Skin of body (tissue), 2 donors: Measurements from ENCODE around the gene IFI27L2. TPM values are rescaled to one million over a fixed set of nuclear protein-coding genes. Genes with fewer than 3 reads are reported as not detected.
A peak's percentile ranks its signal among the peaks of the same experiment; 100 is the strongest.

Experiments used
- DNase-seq: peaks from one replicate; lab custom pipeline; 2025; lab: John Stamatoyannopoulos, UW
- total RNA-seq: library from RNA; depleted of rRNA; stranded (reverse); fragments of >200 nt; gene quantifications from one replicate; pipeline ENCODE4 v1.2.3, GENCODE V29; 2014

Gene IFI27L2
- total RNA-seq, 1 donor from 2014 or later = 29.8 TPM

DNA sequence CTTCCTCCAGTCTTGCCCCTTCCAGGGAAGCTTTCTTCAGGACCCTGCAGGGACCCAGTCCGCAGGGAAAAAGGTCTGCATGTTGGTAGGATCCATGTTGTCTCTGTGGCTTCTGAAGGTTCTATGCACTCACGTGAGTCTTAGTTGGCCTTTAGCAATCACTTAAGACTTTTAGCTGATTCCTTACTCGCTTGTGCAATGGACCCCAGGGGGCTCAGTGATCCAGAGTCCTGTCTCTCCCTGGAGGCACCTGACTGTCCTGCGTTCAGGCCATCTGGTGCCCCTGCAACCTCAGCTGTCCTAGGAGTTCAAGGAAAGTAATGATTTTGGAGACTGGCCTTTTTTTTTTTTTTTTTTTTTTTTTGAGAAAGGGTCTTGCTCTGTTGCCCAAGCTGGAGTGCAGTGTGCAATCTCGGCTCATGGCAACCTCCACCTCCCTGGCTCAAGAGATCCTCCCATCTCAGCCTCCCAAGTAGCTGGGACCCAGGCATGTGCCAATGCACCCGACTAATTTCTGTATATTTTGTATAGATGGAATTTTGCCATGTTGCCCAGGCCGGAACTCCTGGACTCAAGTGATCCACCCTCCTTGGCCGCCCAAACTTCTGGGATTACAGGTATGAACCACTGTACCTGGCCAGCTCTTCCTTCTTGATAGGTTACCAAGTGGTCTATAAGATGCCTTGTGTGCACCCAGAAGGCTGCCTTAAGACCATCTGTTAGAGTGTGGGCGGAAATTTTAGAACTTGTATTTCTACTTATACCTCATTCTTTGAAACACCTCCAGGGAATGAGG, 4.6 kb downstream of the IFI27L2 start:
- no peak for DNase-seq

DNA sequence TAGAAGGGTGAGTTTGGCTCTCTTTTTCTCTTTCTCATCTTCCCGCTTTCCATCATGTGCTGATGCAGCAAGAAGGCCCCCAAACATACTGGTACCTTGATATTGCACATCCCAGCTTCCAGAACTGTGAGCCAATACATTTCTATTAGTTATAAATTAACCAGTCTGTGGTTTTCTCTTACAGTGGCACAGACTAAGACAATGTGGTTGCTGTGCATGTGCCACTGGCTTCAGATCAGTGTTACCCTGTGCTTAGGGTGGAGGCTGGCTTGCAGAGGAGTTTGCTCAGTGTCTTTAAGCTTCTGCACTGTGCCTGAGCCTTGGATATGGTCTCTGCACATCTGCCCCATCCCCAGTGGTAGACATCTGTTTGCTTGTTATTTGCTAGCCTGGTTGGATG, 5.5 kb downstream of the IFI27L2 start:
- DNase-seq = no peak

DNA sequence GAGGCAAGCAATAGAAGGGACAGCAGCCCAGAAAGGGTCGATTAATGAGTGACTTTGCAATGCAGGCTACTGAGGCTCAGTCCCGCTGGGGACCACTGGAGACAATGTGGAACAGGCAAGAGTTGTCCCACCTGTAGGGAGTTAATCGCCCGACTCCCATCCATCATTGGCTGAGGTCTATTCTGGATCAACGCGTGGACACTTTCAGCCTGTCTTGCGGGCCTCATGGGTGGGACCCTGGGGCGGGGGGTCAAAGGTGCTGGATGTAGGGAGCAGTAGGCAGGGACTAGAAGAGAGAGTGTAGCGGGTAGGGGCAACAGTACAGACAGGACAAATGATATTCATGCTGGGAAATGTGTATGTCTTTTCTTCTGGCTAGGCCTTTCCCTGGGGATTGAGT, 6.1 kb downstream of the IFI27L2 start:
- no peak for DNase-seq

DNA sequence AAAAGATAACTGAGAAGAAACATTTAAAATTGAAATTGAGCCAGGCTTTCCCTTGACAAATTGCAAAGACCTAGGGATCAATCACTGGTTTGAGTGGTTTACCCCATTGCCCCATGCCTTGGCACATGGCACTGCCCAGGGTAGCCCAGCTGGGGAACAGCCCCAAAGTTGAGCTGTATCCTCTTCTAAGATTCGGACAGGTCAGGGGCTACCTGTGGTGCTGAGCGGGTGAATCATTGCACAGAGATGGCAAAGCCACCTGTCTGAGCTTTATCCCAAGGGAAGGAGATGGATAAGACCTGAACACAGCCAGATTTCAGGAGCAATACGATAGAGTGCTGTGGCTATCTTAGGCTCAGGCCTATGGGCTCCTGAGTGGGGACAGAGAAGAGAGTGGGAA, 7.0 kb downstream of the IFI27L2 start:
- no peak for DNase-seq

DNA sequence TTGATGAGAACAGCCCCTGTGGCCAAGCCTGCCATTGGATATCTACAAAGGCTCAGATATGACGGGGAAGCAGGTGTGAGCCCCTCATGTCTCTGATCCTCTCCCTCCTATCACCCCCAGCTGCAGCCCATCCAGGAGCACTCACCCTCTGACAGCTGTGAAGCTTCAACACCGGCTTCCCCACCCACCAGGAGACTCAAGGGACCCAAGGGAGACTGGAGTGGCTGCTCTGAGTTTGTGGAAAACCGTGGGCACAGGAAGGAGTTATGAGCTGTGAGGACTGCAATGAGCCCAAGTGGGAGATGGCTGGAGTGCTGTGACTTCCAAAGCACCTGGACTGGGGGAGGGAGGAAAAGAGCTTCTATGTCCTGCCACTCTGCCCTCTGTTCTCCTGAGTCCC, 7.9 kb downstream of the IFI27L2 start:
- no peak for DNase-seq

DNA sequence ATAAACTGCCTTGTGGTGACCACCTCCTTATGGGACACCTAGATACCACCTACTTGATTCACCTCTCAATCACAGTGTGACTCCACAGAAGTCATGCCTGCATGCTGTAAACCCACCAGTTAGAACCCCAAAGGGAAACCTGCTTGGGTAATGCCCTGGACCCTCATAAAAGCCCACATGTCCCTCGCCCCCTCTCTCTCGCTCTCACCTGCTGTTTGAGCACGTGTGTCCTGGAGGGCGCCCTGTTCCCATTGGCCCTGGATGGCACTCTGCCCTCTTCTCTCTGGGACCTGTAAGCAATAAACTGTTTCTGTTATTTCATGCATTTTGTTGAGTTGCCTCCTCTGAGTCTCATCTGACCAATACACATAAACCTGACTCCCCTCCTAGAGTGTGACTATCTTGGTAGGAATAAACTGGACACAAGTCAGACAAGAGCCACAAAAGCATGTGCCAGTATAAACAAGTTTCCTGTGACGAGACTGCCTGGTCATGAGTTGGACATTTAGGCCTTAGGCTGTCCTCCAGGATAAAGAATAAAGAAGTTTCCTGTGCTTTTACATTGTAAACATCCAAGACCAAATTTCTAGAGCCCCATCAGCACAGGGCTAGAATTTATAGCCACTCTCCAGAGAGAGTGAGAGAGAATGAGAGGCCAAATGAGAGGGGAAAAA, 8.6 kb downstream of the IFI27L2 start:
- DNase-seq = no peak

DNA sequence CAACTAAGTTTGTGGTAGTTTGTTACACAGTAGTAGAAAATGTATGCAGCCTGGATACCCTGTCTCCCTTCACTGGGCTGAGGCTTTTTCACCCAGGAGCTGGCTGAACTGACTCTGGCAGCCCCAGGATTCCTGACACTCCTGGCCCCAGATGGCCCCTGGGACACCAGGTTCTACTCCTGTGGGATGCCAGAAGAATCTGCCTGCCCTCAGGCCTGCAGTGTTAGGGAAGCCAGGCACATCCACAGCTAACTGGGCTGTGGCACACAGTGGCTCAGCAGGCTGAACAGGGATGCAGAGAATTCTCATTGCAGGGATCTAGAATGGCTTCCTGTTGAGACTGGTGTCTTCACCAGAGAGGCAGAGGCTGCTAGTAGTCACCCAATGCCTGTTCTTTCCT, 10.3 kb downstream of the IFI27L2 start:
- no peak for DNase-seq

DNA sequence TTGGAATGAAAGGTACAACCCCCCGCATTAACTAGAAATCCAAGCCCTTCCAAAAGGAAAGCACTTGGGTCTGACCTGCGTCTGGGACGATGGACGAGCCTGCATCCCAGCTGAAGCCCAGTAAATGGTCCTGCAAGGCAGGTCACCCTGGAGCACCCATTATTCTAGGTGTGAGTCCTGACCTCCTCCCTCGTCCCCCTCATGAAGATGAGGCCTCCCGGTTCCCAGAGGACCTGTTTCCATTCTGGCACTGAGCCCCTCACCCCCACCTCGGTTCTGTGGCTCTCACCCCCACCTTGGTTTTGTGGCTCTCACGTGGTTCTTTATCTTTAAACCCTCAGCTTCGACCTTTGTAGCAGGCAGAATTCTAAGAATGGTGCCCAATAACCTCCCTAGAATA, 11.5 kb downstream of the IFI27L2 start:
- DNase-seq = no peak

DNA sequence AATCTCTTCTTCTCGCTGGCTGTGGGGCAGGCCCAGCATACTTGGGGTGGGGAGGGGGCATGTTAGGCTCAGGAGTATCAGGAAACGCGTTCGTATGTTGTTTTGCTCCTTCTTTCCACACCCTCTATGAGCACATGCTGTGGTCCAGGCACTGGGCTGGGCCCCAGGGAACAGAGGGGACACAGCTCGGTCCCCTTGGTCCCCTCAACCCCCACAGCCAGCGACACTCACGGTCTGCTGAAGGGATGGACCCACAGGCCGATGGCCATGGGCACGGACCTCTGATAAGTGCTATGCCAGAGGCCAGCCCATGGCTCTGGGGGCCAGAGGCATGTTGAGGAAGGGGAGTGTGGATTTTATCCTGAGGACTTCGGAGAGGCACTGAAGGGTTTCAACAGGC, 12.7 kb downstream of the IFI27L2 start:
- no peak for DNase-seq

DNA sequence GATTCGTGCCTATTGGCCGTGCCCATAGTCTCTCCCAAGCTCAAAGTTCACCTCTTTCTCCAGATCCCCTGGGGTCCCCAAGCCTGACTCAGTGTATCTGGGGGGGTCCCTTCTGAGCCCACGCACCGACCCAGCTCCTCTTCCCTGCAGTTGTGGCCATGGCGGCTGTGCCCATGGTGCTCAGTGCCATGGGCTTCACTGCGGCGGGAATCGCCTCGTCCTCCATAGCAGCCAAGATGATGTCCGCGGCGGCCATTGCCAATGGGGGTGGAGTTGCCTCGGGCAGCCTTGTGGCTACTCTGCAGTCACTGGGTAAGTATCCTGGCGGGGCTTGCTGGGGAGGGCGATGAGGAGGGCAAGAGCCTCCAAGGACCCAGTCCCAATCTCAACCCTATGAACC, 13.8 kb downstream of the IFI27L2 start:
- no peak for DNase-seq

DNA sequence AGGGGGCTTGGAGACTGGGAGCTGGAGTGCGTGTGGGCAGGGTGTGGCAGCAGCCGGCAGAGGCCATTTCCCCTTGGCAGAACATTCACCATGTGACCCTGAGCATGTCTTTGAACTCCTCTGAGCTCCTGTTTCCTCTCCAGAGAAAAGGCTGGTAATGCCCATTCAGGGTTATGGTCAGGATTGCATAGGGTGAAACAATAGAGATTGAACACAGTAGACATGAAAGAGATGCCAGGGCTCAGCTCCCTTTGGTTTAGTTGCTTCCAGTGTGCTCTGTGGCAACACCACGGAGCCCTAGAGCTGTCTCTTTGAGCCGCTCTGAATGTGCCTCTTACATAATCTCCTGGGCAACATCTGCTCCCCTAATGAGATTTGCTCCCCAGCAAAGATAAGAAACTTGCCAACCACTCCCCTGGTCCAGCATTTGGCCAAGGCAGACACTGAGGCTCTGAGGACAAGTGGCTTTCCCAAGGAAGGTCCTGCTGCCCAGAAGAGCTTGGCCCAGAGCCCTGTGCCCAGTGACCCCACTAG, 14.3 kb downstream of the IFI27L2 start:
- DNase-seq = peak; percentile 39

DNA sequence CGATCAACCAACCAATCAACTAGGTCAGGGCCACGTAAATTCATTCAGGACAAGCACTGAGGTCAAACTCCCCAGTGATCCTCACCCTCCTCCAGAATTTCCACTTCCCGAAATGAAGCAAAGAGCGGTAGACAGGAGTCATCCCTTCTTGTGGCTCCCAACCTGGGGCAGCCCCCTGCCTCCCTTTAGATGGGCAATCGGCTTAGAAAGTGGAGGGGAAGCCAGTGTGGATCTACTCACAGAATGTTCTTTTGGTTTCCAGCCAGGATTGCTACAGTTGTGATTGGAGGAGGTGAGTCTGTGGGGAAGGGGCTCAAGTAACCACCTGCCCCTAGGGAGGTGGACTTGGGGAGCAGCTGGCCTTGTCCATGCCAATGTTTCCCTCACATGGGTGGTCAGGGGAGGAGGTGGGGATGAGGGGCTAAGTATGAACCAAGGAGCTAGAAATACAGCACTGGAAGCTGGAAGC, 14.8 kb downstream of the IFI27L2 start:
- DNase-seq = no peak

DNA sequence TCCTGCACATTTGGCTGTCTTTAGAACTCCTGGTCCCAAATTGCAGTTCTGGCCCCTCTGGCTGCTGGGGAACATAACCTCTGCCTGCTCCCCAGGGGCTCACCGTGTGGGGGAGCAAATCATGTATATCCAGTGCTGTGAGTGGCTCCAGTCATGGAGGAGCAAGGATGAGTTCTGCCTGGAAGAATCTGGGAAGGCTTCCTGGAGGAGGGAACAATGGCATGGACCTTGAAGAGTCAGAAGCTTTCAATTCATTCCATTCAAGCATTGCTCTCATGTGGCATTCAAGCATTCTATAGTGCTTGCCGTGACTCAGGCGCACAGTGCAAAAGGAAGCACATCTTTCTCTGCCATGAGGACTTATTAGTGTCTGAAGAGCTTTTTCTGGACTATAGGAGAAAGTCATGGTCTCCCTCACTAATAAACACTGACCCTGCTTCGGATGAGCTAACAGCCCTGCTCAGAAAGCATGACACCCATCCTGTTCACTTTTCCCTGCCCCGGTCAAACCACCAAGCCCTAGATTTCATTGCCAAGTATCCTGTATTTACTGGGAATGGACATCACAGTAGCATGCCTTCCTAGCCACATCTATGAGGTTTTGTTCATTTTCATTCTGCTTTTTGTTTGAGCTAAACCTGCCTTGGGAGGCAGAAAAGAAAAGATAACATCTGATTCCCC, 15.4 kb downstream of the IFI27L2 start:
- DNase-seq = no peak

DNA sequence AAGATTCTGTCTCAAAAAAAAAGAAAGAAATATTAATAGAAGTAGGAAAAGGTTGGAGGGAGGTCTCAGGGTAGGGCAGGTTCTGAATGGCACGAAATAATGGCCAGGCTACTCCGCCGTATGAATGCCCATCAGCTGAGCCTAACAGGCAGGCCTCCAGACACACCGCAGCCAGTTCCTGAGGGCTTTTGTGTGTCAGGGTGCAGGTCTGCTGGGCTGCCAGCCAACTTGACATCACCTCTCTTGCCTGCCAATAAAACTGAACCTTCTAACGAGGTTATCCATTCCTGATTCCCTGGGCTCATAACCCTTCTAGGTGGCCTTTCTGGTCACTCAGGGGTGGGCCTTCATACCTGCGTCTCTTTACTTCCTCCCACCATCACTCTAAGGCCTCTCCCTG, 15.9 kb downstream of the IFI27L2 start:
- DNase-seq = no peak

DNA sequence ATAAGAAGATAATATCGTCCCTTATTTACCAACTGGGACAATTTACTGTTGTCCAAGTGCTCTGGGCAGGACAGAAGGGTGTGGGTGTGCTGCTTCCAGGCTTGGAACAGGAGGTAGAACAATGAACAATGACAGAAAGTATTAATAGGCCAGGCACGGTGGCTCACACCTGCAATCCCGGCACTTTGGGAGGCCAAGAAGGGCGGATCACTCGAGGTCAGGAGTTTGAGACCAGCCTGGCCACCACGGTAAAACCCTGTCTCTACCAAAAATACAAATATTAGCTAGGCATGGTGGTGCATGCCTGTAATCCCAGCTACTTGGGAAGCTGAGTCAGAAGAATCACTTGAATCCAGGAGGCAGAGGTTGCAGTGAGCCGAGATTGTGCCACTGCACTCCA, 16.3 kb downstream of the IFI27L2 start:
- DNase-seq = no peak

DNA sequence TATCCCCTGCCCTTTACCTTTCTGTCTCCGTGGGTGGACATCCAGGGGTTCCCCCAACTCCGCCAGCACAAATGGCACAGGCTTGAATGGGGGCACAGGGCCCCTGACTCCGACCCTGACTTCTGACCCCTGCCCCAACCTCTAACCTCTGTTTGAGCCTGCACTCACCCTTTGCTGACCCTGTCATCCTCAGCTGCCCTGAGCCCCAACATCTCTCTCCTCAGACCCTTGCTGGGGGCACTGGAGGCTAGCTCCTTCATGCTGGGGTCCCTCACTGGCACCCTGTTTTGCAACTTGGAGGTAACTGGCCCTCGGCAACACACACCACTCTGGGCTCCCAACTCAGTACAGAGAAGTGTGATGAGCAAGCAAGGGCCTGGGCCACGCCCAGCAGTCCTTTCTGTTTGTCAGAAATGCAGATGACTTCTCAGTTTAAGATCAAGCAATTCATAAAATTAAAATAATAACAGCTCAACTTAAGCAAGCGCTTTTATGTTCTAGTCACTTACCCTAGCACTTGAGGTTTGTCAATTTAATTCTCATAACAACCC, 16.8 kb downstream of the IFI27L2 start:
- no peak for DNase-seq

DNA sequence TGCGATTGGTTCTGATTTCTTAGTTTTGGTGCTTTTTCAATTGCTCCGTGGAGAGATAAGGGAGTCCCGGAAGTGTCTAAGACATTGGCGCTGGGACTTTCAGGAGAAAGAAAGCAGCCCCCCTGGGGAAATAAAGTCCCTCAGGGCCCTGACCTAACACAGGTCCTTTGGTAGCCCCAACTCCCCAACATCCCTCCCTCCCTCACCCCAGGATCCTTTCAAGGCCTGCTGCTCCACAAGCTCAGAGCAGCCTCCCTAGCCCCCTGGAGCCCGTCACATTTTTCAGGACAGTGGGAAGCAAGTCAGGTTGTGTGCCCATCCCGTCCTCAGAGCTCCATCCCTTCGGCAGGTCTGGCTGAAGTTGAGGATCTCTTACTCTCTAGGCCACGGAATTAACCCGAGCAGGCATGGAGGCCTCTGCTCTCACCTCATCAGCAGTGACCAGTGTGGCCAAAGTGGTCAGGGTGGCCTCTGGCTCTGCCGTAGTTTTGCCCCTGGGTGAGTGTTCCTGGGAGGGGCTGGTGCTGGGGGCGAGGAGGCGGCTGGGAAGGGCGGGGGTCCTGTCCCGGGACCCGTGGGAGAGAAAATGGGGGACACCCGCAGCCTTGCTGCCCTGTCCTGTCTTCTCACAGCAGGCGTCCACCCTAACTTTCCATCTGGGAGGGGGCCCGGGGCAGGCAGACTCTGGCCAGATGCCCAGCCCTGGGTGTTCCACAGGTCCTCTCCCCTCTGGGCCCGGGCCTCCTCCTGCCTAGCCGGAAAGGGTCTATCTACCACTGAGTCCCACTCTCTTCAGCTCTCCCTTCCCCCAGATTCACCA, 17.9 kb downstream of the IFI27L2 start:
- no peak for DNase-seq

DNA sequence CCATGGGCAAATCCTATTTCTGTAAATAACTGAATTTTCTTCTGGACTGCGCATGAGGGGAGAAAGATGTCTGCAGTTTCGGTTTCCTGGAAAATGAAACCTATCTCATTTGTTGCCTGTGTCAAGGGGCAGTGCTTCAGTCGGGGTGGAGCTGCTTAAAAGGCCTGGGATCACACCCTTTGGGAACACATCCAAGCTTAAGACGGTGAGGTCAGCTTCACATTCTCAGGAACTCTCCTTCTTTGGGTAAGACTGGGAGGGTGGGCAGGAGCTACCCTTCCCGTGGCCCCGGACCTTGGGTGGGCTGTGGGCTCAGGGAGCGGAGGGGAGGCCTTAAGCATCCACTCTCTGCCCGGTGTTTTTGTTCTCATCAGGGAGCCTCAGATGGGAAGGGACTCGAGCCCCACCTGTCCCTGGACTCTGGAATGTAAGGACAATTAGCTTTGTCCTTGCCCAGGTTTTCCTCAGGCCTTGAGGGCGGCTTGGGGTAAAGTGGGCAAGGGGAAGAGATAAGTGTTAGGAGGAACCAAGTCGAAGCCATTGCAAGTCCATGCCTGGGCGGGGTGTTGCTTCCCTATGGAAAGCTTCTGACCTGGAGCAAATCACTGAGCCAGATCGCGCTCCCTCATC, 18.7 kb downstream of the IFI27L2 start, which contains the start of gene IFI27:
Gene IFI27 (plus strand): TSS at position 185 of the 630 bp plus-strand sequence.
- DNase-seq = no peak

DNA sequence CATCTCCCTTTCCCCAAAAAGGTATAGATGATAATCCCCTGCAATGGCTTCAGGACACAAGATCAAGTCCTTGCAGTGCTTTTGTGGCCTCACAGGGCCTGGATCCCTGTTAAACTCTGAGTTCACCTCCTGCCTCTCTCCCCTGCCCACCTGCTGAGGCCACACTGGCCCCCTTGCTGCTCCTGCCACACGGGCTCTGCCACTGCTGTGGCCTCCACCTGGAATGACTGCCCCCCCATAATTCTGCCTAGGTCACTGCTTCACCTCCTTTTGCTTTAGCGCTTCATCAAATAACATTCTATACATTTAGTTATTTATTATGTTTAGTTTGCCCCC, 19.5 kb downstream of the IFI27L2 start:
- no peak for DNase-seq

DNA sequence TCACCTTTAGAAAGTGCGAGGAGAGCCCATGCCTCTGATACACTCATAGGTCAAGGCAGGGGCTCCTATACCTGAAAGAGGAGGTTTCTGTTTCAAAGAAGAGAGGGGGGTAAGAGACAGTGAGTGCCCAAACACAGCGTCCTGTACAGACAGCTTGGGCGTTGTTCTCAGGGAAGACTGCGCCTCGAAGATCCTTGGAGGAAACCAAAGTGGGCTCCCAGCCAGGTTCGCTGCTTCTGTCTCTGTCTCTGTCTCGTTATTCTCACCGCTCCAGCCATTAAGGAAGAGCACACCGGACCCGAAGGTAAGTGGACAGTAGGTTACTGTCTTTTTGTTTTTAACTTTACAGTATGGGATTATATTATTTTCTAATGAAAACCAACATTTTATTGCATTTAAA, 24.7 kb downstream of the IFI27L2 start:
- DNase-seq = no peak
